GM19455 (cell line): ENCODE measurements around the gene AUTS2.

Source experiments
- ATAC-seq: cut with Tn5 transposase; IDR thresholded peaks from one replicate; pipeline ENCODE4 v1.9.1; 2021; ENCODE audit not compliant: unreplicated experiment

Gene AUTS2

DNA sequence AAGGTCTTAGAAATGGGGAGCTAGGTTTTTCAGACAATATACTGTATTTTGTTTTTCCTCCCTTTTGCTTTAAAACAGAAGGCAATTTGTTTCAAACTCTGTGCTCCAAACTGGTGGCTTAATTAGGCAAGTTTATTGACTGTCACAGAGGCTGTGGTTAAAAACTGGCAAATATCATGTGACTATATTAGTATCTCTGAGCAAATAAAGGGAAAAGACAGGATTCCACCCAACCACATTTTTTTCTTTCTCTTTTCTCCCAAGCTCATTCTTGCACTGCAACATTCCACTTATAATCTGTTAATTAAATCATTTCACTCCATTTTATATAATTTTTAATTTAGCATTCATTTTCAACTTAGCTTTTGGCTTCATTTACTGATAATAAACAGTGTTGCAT is 615.8 kb downstream of the AUTS2 start:
- ATAC-seq: no peak

DNA sequence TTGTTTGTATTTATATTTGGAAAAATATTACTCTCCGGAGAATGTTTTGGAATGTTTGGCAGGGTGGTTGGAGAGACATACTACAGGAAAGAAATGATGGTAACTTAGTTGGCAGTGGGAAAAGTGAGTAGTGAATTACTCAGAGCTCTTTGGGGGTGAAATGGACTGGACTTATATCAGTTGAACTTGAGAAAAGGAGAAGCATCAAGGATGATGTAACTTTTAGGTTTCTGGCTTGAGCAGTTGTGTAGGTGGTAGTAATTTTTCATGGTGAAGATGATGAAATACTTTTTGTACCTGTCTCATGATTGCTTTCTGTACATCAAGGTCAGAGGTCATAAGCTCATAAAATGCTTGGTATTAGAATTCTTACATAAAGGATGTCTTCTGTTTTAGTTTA is 617.2 kb downstream of the AUTS2 start:
- no peak for ATAC-seq

DNA sequence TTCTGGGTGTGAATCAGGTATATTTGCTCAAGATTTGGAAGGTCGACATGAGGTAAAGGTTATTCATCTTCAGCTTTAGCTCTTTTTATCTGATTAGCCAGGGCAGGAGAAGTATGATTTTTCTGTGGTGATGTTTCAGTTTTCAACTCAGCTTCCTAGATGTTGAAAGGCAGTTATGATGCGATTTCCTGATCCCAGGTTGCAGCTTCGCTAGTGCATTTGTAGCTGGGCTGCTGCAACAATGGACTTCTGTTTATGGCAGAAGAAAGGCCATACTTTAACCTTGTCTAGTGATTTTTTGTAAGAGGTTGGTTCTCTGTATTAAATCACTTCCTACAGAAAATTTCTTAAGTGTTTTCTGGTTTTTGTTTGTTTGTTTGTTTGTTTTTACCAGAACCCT is 619.3 kb downstream of the AUTS2 start:
- ATAC-seq: no peak

DNA sequence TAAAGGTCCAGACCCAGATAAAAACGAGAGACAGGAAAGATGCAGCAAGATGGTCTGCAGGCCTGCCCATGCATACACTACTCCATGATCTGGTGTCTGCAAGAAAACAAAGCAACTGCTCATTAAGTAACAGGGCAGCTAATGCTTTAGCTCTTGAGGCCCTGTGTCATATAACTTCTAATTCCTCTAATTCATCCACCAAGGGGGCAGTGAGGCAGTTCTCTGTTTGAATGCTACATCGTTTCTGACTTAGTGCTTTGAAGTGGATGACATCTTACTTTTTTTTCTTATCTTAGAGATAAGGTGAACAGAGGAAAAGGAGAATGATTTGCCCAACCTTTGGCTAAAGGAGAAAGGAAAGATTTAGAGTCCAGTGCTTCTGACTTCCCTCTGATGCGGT is 619.7 kb downstream of the AUTS2 start:
- ATAC-seq: no peak

DNA sequence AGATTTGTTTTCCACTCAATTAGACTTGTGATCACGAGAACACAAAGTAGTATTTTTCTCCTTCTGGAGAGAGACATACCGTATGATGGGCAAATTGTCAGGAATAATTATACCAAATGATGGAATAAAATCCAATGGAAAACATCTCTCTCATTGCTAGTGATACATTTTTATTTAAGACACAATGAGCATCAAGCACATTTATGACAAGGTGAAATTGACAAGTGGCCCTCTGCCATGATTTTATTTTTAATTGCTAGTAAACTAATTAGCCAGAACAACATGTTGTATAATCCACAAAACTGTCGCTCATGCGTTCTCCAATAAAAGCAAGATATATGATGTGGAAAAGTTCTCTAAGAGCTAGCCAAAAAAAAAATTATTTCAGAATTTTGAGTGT is 620.8 kb downstream of the AUTS2 start:
- ATAC-seq: no peak

DNA sequence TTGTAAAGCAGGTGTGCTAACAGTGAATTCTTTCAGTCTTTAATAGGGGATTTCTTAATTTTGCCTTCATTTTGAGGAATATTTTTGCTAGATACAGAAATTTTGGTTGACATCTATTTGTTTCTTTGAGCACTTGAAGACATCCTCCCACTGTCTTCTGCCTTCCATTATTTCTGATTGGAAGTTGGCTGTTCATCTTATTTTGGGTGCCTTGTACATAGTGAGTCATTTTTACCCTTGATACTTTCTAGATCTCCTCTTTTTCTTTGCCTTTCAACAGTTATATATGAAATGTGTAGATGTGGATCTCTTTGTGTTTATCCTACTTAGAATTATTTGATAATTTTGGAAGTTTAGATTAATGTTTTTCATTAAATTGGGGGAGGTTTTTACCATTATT is 631.0 kb downstream of the AUTS2 start:
- ATAC-seq: no peak

DNA sequence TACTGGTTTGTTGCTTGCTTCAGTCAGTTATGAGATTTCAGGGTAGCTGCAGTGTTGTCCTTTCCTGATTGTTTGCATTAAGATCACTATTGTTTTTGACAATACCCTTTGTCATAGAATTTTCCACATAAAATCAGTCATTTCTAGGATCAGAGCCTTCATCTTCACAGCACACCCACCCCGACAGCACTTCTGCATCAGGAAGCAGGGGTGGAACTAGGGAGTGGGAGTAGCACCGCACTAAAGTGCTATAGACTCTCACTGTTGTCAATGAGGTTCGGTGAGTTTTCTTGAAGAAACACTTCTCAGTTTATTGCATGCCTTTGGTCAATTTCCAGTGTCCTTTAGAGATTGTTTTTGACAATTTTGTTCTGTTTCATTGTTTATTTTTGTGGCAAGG is 632.5 kb downstream of the AUTS2 start:
- ATAC-seq: no peak

DNA sequence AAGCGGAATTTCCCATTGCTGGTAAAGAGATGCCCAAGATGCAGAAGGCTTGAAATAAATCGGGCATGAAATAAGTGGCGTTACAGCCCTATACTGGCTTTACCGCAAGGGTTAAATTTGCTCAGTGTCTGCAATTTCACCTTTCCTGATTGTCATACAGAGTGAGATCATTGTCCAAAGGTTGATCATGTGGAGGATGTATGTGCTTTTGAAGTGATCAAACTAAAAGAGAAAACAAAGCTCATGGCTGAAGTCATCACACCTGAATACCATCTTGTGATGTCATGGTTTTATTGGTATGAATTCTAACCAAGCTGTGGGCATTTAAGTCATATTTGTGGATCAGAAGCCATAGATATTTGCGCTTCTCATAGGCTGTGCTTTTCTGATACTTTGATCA is 635.5 kb downstream of the AUTS2 start:
- no peak for ATAC-seq

DNA sequence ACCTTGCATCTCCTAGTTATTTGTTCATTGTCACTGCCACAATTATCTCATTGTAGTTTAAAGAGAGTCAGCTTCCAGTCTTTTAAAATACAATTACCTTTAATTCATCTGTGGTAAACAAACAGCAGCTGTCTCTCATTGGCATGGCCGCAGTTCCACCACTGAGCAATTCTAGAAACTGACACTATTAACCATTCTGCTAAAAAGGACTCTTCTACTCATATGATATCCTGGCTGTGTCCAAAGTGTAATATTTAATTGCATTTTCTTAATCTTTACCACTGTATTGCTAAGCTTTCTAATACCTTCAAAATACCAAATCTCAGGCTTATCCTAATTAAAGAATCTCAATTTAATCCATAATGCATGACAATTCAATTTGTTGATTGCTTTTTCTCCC is 639.0 kb downstream of the AUTS2 start:
- ATAC-seq: no peak

DNA sequence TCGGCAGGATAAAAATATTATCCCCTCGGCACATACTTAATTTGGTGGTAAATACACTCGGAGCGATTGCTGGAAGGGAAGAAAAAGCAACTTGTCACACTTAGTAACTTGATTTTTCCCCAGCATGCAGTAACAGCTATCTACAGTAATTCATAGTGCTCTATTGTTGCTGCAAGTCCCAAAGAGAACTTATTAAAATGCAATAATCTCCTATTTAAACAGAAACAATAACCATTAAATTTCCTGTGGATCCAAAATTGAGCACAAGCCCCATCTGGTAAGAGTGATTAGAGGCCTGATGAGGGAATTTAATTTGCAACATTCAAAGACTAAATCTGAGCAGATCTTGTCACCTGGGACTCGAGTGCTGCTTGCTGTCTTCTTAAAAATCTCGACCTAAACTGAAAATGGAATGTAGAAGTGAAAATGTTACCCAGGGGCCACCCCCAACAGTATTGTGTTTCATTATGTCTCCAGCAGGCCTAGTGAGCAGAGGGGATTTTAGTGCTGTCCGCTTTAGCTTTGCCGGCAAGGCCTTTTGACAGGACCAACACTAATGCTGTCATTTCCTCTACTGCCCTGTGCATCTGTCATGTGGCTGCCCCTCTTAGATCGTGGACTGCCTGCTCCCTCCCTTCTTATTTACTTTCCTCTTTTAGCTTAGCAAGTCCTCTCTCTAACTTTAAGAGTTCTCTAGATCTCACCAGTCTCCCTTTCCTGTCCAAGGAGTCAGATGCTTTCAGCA is 639.7 kb downstream of the AUTS2 start:
- ATAC-seq: peak; percentile 98

DNA sequence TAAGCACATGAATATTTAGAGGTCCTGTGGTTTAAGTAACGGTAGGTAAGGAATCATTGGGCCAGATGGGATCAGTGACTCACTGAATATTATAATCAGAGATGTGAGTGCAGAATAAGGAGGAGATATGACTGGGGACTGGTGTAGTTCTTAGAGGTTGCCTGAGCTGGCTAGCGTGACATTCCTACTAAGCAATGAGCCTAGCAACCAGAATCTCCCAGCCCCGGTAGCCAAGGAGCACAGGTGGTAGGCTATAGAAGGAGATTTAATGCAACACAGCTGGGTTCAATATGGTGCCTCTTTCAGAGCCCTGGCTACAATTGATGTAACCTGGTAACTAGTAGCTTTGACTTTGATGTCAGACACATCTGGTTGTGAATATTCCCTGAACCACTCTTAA is 641.6 kb downstream of the AUTS2 start:
- no peak for ATAC-seq

DNA sequence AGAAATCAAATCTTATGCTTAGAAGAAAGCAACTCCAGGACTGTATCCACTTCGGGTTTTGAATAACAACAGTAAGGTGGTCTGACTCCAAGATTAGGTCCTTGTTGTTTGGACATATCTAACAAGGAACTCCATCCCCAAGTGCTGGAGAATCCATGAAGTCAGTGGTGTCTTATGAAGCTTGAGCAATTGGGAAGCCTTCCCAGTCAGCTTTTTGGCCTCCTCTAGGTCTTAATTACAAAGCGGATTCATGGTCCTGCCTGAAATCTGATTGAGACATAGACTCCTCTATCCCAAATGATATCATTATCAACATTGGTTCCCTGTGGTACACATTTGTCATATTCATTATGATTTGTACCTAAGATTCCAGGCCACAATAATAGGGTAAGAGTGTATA is 642.6 kb downstream of the AUTS2 start:
- no peak for ATAC-seq

DNA sequence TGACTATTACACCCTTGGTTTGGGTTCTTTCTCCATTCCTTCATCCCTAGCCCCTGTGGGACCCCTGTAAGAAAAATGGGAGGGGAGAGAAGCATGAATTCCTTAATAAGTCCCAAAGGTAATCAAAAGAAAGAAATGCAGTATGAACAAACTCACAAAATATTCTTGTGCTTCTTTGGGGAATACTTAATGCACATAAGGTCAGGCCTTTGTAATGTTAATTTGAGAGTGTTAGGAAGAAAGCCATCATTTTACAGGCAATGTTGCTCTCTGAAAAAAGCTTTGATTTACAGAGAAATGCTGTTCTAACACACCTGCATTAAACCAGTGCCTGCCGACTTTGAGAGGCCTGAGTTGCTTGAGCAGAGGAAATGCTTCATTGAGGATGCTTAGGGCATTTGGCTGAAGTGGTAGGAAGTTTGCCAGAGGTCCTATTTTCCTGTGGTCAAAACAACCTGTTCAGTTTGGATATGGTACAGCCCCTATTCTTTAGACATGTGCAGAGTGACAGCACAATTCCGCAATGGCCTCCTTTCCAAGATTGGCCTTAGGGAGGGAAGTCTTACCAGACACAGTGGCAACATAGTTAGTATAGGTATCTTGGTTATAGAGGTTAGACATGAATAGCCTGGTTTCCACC is 643.4 kb downstream of the AUTS2 start:
- no peak for ATAC-seq

DNA sequence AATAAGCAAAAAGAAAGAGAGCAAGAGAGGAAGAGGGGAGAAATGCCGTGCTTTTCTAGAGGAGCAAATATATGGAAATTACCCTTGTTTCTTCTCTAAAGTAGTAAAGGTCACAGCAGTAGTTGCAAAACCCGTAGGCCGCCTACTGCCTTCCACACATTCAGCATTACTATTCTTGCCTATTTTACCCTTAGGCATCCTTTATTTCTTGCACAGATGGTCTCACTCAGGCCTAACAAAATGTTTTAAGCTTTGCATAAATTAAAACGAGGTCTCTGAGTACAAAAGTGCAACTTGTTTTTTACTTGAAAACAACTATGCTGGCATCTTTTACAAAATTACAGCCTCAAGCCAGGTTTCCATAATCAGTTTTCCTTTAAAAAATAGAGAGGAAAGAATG is 644.6 kb downstream of the AUTS2 start:
- no peak for ATAC-seq

DNA sequence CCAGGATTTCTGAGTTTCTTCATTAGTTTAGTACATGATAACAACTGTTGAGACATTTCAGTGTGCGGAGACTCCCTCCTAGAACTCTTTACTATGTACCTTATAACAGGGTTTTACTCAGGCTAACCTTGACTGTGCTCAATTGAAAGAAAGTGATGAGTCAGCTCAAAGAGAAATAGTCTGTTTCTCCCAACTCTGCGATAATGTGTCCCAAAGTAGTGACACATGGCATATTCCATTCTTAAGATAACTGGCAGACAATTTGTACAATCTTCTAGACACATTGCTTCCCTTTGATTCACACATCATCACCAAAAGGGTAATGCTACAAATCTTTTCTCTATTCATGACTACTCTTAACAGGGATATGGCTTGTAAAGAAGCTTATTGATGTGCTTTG is 645.2 kb downstream of the AUTS2 start:
- no peak for ATAC-seq

DNA sequence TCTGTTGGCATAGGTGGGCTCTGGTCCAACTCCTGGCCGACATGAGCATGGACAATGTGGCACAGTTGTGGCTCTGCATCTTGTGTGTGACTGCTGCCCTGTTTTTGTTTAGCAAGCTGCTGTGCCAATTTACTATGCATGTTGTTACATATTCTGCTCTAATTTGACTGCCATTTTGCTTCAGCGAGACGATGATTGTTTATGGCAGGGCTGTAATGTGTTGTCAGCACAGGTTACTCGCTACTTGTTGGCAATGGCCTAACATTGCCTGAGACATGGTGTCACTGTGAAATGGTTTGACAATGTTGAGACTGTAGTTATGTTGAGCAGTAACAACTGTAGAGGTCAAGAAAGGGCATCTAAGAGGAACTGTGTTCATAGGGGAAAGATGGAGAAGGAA is 659.6 kb downstream of the AUTS2 start:
- no peak for ATAC-seq

DNA sequence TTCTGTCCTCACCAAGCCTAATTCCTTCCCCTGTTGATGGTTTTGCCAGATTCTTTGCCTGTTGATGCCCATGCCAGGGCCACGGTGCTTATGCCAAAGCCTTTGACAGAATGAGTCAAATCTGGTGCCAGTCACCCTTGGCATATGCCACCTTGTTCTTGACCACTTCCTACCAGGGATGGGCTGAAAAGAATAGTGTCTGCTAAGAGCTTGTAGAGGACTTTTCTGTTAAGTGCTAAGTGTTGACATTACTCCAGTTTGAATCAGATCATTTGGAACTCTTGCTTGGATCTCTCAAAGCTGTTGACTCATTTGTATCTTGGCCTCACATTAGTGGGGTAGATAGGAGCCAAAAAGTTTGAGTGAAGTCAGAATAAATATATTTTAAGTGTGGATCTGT is 661.2 kb downstream of the AUTS2 start:
- ATAC-seq: no peak

DNA sequence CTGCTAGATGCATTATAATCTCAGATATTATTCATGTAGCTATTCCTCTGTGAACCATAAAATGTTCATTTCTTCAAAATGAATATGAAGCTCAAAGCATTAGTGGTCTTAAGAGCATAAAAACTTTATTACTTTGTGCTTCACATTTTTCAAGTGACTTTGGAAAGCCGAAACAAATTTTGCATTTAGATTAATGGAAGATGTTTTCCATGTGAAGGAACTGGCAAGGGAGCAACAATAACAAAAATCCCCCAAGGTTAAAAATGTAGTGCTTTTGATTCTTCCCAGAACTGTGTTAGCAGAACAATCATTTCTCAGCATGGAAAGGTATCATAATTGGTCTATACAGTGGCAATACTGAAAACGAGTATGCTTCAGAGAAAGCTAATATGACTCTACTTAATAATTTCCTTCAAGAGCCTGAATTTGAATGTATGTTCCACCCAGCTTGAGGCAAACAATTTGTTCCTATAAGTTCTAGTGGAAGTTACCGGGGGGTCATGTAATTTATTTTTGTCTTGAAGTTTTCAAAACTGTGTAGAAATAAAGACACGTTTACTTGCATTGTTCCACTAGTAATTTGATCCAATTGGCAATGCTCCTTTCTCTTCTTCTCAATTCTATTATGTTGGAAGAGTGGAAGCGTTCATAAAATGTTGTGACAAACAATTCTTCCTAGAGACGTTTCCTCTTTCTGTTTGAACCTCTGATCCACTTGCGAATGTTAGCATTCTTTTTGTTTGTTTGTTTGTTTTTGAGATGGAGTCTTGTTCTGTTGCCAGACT is 665.4 kb downstream of the AUTS2 start:
- no peak for ATAC-seq

DNA sequence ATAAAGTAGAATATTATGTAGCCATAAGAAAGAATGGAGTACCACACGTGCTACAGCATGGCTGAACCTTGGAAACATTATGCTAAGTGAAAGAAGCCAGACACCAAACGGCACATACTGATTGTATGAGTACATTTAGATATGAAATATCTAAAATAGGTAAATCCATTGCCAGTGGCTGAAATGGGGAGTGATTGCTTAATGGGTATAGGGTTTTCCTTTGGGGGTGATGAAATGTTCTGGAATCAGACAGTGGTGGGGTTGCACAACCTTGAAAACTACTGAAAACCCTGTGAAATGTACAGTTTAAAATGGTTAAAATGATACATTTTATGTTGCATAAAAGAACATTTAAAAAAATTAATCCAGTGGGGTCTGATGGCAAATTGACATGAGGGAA is 667.9 kb downstream of the AUTS2 start:
- ATAC-seq: no peak

DNA sequence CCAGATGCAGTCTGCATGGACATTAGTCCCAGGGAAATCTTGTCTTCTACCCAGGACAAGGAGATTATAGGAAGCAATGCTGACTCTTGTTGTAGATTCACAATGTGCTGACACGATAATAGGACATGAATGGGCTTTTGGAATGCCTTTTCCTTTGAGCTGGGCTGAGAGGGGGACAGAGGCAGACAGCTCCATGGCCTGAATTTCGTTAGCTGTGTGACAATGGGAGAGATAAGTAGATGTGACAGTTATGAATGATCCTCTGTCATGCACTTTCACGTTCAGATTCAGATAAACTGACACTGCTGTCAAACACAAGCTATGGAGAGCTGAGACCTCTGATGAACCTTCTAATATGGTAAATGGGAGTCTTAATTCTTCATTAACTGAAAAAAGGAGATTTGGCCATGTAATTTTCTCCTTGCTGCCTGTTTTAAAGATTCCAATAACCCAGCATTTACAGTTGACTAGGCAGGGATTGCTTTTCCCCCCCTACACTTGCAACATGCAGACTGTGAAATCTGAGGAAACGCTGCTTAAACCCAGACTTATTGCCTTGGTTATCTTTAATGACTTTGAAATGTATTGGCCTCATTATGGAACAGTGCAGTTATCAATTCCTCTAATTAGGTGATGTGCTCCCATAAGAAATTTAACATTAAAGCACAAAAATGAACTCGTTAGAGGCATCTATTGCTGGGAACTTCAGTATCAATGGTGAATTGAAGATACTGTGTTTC is 669.3 kb downstream of the AUTS2 start:
- no peak for ATAC-seq

DNA sequence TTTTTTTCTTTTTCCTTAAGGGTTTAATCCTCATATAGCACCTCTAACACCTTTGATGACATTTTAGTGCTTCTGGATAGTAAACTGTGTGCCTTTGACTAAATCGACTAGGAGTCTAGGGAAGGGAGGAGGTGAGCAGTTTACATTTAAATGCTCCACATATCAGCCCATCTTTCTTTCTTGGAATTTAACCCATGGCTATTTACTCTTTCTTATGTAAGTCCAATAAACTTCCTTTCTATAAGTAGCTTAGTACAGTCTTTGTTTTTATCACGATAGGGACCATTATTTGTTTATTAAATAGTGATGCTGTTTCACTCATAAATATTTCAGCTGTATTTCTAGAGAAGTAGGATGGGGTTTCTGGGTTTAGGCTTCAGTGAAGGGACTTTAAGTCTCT is 669.9 kb downstream of the AUTS2 start:
- ATAC-seq: no peak

DNA sequence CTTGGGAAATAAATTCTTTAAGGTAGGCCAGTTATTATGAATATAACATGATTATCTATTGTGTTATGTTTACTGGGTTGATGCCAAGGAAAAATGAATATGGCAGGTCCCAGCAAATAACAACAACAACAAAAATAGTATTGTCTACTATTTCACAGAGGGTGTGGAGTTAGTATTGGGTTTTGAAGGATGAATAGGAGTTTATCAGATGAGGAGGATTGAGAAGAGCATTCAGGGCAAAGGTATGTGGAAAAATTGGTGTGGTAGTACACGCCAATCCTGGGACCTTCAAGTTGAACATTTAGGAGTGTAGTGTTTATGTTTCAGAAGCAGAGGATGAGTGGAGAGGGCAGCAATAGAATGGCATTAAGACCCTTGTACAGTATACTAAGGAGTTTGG is 671.9 kb downstream of the AUTS2 start:
- ATAC-seq: no peak
